Cardiac muscle cell (in vitro differentiated cells and primary cell): ENCODE data around the gene LRIT1. TPM values are rescaled to one million over a fixed set of nuclear protein-coding genes. Genes with fewer than 3 reads are reported as not detected.

Experiments
- DNase-seq, 2 donors: peaks; one replicate each; pipeline versions ENCODE4 v3.0.0 to v3.0.0-alpha.2; 2010 to 2017; ENCODE audit warnings: low read depth in 1 of 2, low spot score in 1 of 2
- H3K27ac ChIP-seq: fragments of 200-600 bp; sonication (generic); 2 replicates; pipeline ENCODE4 v1.5.1; 2016
- H3K27me3 ChIP-seq: fragments of 200-600 bp; sonication (generic); 2 replicates; pipeline ENCODE4 v1.6.0; 2016; ENCODE audit warnings: control low read depth
- H3K36me3 ChIP-seq: fragments of 200-600 bp; sonication (generic); 2 replicates; pipeline ENCODE4 v1.5.1; 2016; ENCODE audit warnings: control low read depth
- H3K4me1 ChIP-seq: fragments of 200-600 bp; sonication (generic); 2 replicates; pipeline ENCODE4 v1.8.1; 2017; ENCODE audit warnings: low read depth, mild to moderate bottlenecking, mixed run types
- H3K4me3 ChIP-seq: fragments of 200-600 bp; sonication (generic); 2 replicates; pipeline ENCODE4 v1.5.1; 2016; ENCODE audit warnings: mild to moderate bottlenecking
- H3K9me3 ChIP-seq: fragments of 200-600 bp; sonication (generic); 2 replicates; pipeline ENCODE4 v1.5.1; 2017; ENCODE audit warnings: low read depth, mild to moderate bottlenecking, control low read depth
- polyA plus RNA-seq: library from polyadenylated mRNA; unstranded; fragments of >200 nt; fragmentation: Nextera tagmentation; extraction: Ambion mirVana; gene quantifications from 2 replicates; pipeline ENCODE4 v1.2.1, GENCODE V29; 2016
- total RNA-seq: library from RNA; depleted of rRNA; stranded (reverse); fragments of >200 nt; gene quantifications from 2 replicates; pipeline ENCODE4 v1.2.3, GENCODE V29; 2016
- TF ChIP-seq, protein P1 (sequence below): IDR thresholded peaks from 2 replicates; pipeline ENCODE4 v1.5.1; 2012; ENCODE audit warnings: low read depth, mild to moderate bottlenecking, low read length

The LRIT1 gene
- total and polyA plus RNA-seq, 2 experiments from 2014 or later, result not detected

DNA sequence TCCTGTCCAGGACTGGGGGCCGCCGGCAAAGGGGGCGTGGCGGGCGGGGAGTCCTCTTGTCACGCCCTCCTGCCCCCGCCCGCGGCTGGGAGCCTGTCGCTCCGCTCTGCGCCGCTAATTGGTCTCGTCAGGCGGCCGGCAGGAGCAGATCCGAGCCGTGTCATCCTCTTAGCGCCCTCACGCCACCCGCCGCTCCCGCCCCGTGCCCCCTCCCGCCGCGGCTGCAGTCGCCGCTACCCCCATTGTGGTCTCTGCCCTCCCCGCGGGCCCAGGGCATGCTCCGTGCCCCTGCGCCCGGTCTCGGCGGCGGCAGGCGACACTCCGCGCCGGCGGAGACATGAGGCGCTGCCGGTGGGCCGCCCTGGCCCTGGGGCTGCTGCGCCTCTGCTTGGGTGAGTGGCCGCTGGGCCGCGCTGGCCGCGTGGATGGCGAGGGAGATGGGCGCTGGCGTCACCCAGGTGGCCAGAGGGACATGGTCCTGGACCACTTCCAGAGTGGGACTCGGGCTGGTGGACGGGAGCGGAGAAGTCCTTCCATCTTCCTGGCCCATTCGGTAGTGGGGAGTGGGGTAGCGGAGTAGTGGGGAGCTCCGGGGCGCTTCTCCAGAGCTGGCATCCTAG lies 46.8 kb downstream of the LRIT1 start, which contains the start of gene CDHR1:
Gene CDHR1 (plus strand): TSS at position 114 of the 620 bp plus-strand sequence. CDS start 224 bp downstream, at position 338.
- Histone ChIP-seq H3K27me3 (peaks cover 89% of the 10 kb centered on the region), H3K4me1 (no peaks in the 10 kb centered on the region), H3K4me3 (peak within 1 kb of the TSS; percentile 43), H3K36me3 (no peaks in the 10 kb centered on the region), H3K9me3 (no peaks in the 10 kb centered on the region), H3K27ac (no peak within 1 kb of the TSS)
- peak; percentile 9 to 57 for DNase-seq
- TF ChIP-seq, protein P1, sequence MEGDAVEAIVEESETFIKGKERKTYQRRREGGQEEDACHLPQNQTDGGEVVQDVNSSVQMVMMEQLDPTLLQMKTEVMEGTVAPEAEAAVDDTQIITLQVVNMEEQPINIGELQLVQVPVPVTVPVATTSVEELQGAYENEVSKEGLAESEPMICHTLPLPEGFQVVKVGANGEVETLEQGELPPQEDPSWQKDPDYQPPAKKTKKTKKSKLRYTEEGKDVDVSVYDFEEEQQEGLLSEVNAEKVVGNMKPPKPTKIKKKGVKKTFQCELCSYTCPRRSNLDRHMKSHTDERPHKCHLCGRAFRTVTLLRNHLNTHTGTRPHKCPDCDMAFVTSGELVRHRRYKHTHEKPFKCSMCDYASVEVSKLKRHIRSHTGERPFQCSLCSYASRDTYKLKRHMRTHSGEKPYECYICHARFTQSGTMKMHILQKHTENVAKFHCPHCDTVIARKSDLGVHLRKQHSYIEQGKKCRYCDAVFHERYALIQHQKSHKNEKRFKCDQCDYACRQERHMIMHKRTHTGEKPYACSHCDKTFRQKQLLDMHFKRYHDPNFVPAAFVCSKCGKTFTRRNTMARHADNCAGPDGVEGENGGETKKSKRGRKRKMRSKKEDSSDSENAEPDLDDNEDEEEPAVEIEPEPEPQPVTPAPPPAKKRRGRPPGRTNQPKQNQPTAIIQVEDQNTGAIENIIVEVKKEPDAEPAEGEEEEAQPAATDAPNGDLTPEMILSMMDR, result no peak

DNA sequence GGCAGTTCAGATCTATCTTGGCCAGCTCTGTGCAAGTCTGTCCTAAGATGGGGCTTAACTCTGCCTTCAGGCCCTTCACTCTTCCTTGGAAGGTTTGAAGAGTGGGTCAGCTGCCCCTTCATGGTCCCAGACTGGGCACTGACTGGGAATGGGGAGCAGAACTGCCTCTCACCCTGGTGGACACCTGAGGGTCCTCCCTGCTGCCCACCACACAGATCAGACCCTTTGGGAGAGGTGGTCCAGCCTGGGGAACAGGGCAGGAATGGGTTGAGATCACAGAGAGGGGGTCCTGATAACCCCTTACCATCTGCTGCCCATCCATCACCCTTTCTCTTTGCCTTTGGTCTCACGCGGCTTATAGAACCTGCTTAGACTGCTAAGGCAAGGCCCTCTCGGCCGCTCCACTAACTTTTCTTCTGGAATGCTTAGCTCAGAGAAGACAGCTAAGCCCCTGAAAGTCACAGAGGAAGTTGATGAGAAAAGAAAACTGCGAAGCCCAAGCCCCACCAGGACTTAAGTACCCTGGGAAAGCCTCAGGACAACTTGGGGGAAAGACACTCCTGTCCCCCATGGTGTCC lies 47.4 kb downstream of the LRIT1 start:
- peaks cover 87% of the 10 kb centered on the region for H3K27me3 ChIP-seq
- peak in 1 of 2 donors; percentile 8 for DNase-seq
- peak overlapping the region; percentile 43 for H3K4me3 ChIP-seq
- H3K9me3 ChIP-seq, result no peaks in the 10 kb centered on the region
- no peak overlapping the region for H3K27ac ChIP-seq
- H3K4me1 ChIP-seq, result no peaks in the 10 kb centered on the region
- H3K36me3 ChIP-seq, result no peaks in the 10 kb centered on the region
- TF ChIP-seq, protein P1, result no peak

DNA sequence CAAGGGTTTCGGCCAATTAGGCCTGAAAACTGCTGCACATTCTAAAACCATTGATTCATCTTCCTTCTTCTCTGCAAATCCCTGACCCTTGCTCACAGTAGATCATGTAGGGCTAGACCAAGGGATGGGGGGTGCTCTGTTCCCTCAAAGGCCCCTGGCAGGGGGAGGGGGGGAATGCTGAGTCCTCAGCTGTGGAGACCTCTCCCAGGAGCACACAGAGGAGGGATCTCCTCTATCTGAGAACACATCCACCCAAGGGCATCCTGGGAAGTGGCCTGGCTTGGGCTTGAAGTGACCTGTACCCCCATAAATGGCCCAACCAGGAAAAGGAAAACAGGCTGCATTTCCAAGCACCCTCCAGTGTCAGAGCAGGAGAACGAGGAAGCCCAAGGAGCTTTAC lies 48.0 kb downstream of the LRIT1 start:
- Histone ChIP-seq H3K27ac (no peak overlapping the region), H3K4me3 (no peak overlapping the region), H3K4me1 (no peaks in the 10 kb centered on the region), H3K36me3 (no peaks in the 10 kb centered on the region), H3K9me3 (no peaks in the 10 kb centered on the region), H3K27me3 (peaks cover 81% of the 10 kb centered on the region)
- DNase-seq, result no peak
- TF ChIP-seq, protein P1, result no peak

DNA sequence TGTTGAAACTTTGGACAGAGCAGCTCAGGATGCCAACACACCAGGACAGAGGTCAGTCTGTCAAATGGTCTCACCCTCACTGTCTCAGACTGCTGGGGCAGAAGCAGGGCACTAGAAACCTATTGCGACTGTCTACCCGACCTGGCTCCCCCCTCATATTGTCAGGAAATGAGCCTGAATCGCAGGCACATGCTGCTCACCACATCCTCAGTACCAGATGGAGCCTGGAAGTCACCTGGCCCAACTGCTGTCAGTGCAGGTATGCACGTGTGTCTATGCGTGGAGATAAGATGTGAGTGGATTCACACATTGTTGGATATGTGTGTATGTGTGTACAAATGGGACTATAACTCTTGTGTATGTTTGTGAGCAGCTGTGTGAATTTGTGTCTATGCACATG lies 50.2 kb downstream of the LRIT1 start:
- Histone ChIP-seq H3K4me1 (no peaks in the 10 kb centered on the region), H3K4me3 (no peak overlapping the region), H3K27ac (no peak overlapping the region), H3K27me3 (peaks cover 59% of the 10 kb centered on the region), H3K36me3 (no peaks in the 10 kb centered on the region), H3K9me3 (no peaks in the 10 kb centered on the region)
- TF ChIP-seq, protein P1, result no peak
- DNase-seq, result no peak

DNA sequence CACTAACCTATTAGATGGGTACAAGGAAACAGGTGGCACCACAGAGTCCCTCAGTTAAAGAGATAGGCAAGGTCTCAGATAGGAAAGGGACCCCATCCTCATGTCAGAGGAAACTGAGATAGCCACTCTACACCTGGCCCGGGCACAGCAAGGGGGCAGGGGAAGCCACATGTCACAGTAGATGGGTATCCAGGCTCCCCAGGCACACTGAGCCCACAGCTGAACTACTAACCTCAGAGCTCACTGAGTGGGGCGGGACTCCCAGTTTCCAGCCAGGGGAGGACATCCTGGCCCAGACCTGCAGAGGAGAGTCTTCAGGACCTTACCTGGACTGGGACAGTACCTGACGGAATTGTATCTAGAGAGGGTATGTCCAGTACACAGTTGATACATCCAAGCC lies 50.7 kb downstream of the LRIT1 start:
- Histone ChIP-seq H3K9me3 (no peaks in the 10 kb centered on the region), H3K27me3 (peaks cover 54% of the 10 kb centered on the region), H3K36me3 (no peaks in the 10 kb centered on the region), H3K4me3 (no peak overlapping the region), H3K27ac (no peak overlapping the region), H3K4me1 (no peaks in the 10 kb centered on the region)
- TF ChIP-seq, protein P1, result no peak
- no peak for DNase-seq
